HL-60/S4 (cell line): Measurements from ENCODE around the gene TMX3.

Source experiments
- in situ Hi-C: fragments of 300-500 bp; cut with MboI; formaldehyde crosslinking; loops from 2 replicates; pipeline ENCODE4 v1.14.3; 2022; ENCODE audit warnings: low sequenced_read_pairs

TMX3 gene

DNA sequence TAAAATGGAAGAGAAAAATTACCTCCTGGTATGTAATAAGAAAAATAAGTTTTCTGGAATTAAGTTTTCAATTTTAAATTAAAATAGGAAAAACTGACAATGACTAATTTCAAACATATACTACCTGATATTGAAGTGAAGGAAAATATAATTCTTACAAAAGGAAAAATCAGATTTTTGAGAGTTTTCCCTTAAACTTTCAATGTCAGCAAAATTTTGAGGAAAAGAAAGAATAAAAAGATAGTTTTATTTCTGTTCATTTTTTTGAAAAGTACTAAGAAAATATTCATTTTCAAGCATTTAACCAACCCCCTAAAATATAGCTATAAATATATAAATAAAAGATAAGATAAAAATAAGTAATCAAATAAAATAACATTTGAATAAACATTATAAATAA, 87.1 kb downstream of the TMX3 start:
- in situ Hi-C loops: no loop called here
